ENCODE measurements around the gene CLDN4.
"Not testable (repeated sequence)": the region's sequence is repeated elsewhere in the genome, so short reads cannot be mapped to it uniquely, and the experiment has no call there.

Gene CLDN4

GRCh38 chr7:73844131-73844547, 13.3 kb downstream of the CLDN4 start:
- no peak for DNase-seq

- DNase-seq: no peak
Observed at GRCh38 chr7:73844848-73845460, 14.2 kb downstream of the CLDN4 start.

GRCh38 chr7:73845701-73846195, 15.0 kb downstream of the CLDN4 start:
- not testable (repeated sequence) for DNase-seq

- no peak for DNase-seq
Observed at GRCh38 chr7:73847941-73848723, 17.3 kb downstream of the CLDN4 start.

- no peak for DNase-seq
Observed at GRCh38 chr7:73850781-73851207, 20.0 kb downstream of the CLDN4 start.

- no peak for DNase-seq
Observed at GRCh38 chr7:73851410-73852338, 20.9 kb downstream of the CLDN4 start.

GRCh38 chr7:73852500-73852899, 21.7 kb downstream of the CLDN4 start:
- DNase-seq: no peak

GRCh38 chr7:73856941-73857340, 26.1 kb downstream of the CLDN4 start:
- no peak for DNase-seq

GRCh38 chr7:73858807-73859206, 28.0 kb downstream of the CLDN4 start:
- no peak for DNase-seq

- DNase-seq: no peak
Observed at GRCh38 chr7:73860859-73861258, 30.1 kb downstream of the CLDN4 start, which contains the start of gene TMEM270. Gene TMEM270 (plus strand): TSS chr7:73861159. CDS start chr7:73861195, 36 bp downstream.

GRCh38 chr7:73861305-73861704, 30.5 kb downstream of the CLDN4 start:
- no peak for DNase-seq

GRCh38 chr7:73864981-73865711, 34.4 kb downstream of the CLDN4 start:
- no peak for DNase-seq

- DNase-seq: no peak
Observed at GRCh38 chr7:73865738-73866445, 35.1 kb downstream of the CLDN4 start.

- DNase-seq: no peak
Observed at GRCh38 chr7:73866446-73866767, 35.6 kb downstream of the CLDN4 start.

- no peak for DNase-seq
Observed at GRCh38 chr7:73869011-73869798, 38.4 kb downstream of the CLDN4 start.

GRCh38 chr7:73870041-73870492, 39.3 kb downstream of the CLDN4 start:
- DNase-seq: no peak

- no peak for DNase-seq
Observed at GRCh38 chr7:73871163-73872011, 40.6 kb downstream of the CLDN4 start.

GRCh38 chr7:73872056-73872908, 41.5 kb downstream of the CLDN4 start:
- no peak for DNase-seq

- DNase-seq: no peak
Observed at GRCh38 chr7:73876361-73876760, 45.6 kb downstream of the CLDN4 start.

All from activated CD4-positive, alpha-beta T cell treated with anti-CD3 and anti-CD28 coated beads for 4 hours (primary cell).